Measurements from ENCODE around the gene PGF.

PGF gene

GRCh38 chr14:74915826-74916225, 39.6 kb downstream of the PGF start:
- DNase-seq: no peak

- no peak for DNase-seq
Observed at GRCh38 chr14:74915426-74915825, 40.0 kb downstream of the PGF start.

GRCh38 chr14:74913986-74914573, 41.3 kb downstream of the PGF start:
- DNase-seq: no peak

- DNase-seq: no peak
Observed at GRCh38 chr14:74913393-74913910, 41.9 kb downstream of the PGF start.

GRCh38 chr14:74912801-74913200, 42.6 kb downstream of the PGF start:
- DNase-seq: no peak

- no peak for DNase-seq
Observed at GRCh38 chr14:74912111-74912510, 43.3 kb downstream of the PGF start.

GRCh38 chr14:74911704-74912103, 43.7 kb downstream of the PGF start:
- no peak for DNase-seq

GRCh38 chr14:74911221-74911620, 44.2 kb downstream of the PGF start:
- no peak for DNase-seq

GRCh38 chr14:74910556-74910955, 44.8 kb downstream of the PGF start:
- DNase-seq: no peak

- DNase-seq: no peak
Observed at GRCh38 chr14:74909911-74910310, 45.5 kb downstream of the PGF start.

- DNase-seq: no peak
Observed at GRCh38 chr14:74909501-74909900, 45.9 kb downstream of the PGF start.

GRCh38 chr14:74908861-74909341, 46.5 kb downstream of the PGF start:
- DNase-seq: no peak

- DNase-seq: no peak
Observed at GRCh38 chr14:74907744-74908143, 47.7 kb downstream of the PGF start.

- no peak for DNase-seq
Observed at GRCh38 chr14:74906925-74907521, 48.4 kb downstream of the PGF start.

- DNase-seq: peak; percentile 62 to 79 (median 68)
Observed at GRCh38 chr14:74905595-74906142, 49.7 kb downstream of the PGF start.

- DNase-seq: no peak
Observed at GRCh38 chr14:74904635-74905503, 50.5 kb downstream of the PGF start.

- no peak for DNase-seq
Observed at GRCh38 chr14:74902941-74903705, 52.3 kb downstream of the PGF start.

GRCh38 chr14:74898694-74899093, 56.7 kb downstream of the PGF start:
- DNase-seq: no peak

GRCh38 chr14:74898083-74898482, 57.3 kb downstream of the PGF start:
- no peak for DNase-seq

- no peak for DNase-seq
Observed at GRCh38 chr14:74897642-74898041, 57.8 kb downstream of the PGF start.

- no peak for DNase-seq
Observed at GRCh38 chr14:74896400-74896799, 59.0 kb downstream of the PGF start.

GRCh38 chr14:74893614-74894091, 61.7 kb downstream of the PGF start:
- DNase-seq: no peak
